H9 (cell line): ENCODE data around the gene ZFP36L1. TPM values are rescaled to one million over a fixed set of nuclear protein-coding genes. Genes with fewer than 3 reads are reported as not detected.

Experiments
- DNase-seq: peaks from one replicate; pipeline ENCODE4 v3.0.0-alpha.2; 2017
- H2AFZ ChIP-seq: one replicate; pipeline ENCODE4 v1.6.1; 2013; ENCODE audit warnings: mild to moderate bottlenecking, low read length, control low read depth, moderate library complexity
- H2AK5ac ChIP-seq: 2 replicates; pipeline ENCODE4 v1.6.1; 2013; ENCODE audit warnings: low read length, control low read depth, mixed read lengths; ENCODE audit not compliant: insufficient read length
- H2BK120ac ChIP-seq: one replicate; pipeline ENCODE4 v1.6.1; 2013; ENCODE audit warnings: low read depth, mild to moderate bottlenecking, low read length, control low read depth, inconsistent platforms; ENCODE audit not compliant: poor library complexity, severe bottlenecking
- H2BK12ac ChIP-seq: 2 replicates; pipeline ENCODE4 v1.6.1; 2013; ENCODE audit warnings: low read length, control low read depth, mixed read lengths, low read depth; ENCODE audit not compliant: insufficient read length
- H2BK15ac ChIP-seq: 2 replicates; pipeline ENCODE4 v1.6.1; 2013; ENCODE audit warnings: low read depth, low read length, control low read depth
- H2BK20ac ChIP-seq: one replicate; pipeline ENCODE4 v1.6.1; 2013; ENCODE audit warnings: low read depth, mild to moderate bottlenecking, low read length, control low read depth, inconsistent platforms; ENCODE audit not compliant: poor library complexity, severe bottlenecking
- H2BK5ac ChIP-seq: 2 replicates; pipeline ENCODE4 v1.6.1; 2013; ENCODE audit warnings: low read length, control low read depth, mixed read lengths; ENCODE audit not compliant: insufficient read length
- H3K14ac ChIP-seq: 2 replicates; pipeline ENCODE4 v1.6.1; 2013; ENCODE audit warnings: low read length, control low read depth; ENCODE audit not compliant: insufficient read depth
- H3K18ac ChIP-seq: 2 replicates; pipeline ENCODE4 v1.6.1; 2013; ENCODE audit warnings: low read depth, mild to moderate bottlenecking, mixed read lengths, low read length, control low read depth; ENCODE audit not compliant: insufficient read length
- H3K23ac ChIP-seq: 2 replicates; pipeline ENCODE4 v1.6.1; 2013; ENCODE audit warnings: low read length, control low read depth, mixed read lengths, low read depth; ENCODE audit not compliant: insufficient read length
- H3K23me2 ChIP-seq: 2 replicates; pipeline ENCODE4 v1.6.1; 2013; ENCODE audit warnings: low read depth, mild to moderate bottlenecking, mixed read lengths, low read length, control low read depth; ENCODE audit not compliant: insufficient read length, poor library complexity, severe bottlenecking
- H3K27ac ChIP-seq: 2 replicates; pipeline ENCODE4 v1.5.1; 2013; ENCODE audit warnings: low read length, control low read depth, mixed read lengths, low read depth; ENCODE audit not compliant: insufficient read length
- H3K27me3 ChIP-seq: 2 replicates; pipeline ENCODE4 v1.6.1; 2013; ENCODE audit warnings: low read length, control low read depth, inconsistent platforms; ENCODE audit not compliant: insufficient read depth
- H3K4ac ChIP-seq: 2 replicates; pipeline ENCODE4 v1.6.1; 2013; ENCODE audit warnings: low read depth, mild to moderate bottlenecking, control low read depth, inconsistent platforms, low read length, moderate library complexity
- H3K4me1 ChIP-seq: 2 replicates; pipeline ENCODE4 v1.6.1; 2013; ENCODE audit warnings: low read length, control low read depth, inconsistent platforms; ENCODE audit not compliant: insufficient read depth
- H3K4me2 ChIP-seq: 2 replicates; pipeline ENCODE4 v1.6.1; 2013; ENCODE audit warnings: low read length, control low read depth, mixed read lengths; ENCODE audit not compliant: insufficient read length, insufficient read depth
- H3K56ac ChIP-seq: 2 replicates; pipeline ENCODE4 v1.6.1; 2013; ENCODE audit warnings: low read depth, mild to moderate bottlenecking, mixed read lengths, low read length, control low read depth; ENCODE audit not compliant: insufficient read length
- H3K79me1 ChIP-seq: 2 replicates; pipeline ENCODE4 v1.6.1; 2013; ENCODE audit warnings: low read depth, mild to moderate bottlenecking, moderate library complexity, low read length, control low read depth, inconsistent platforms; ENCODE audit not compliant: insufficient read depth, poor library complexity, severe bottlenecking
- H3K79me2 ChIP-seq: 2 replicates; pipeline ENCODE4 v1.6.1; 2013; ENCODE audit warnings: low read length, control low read depth, inconsistent platforms; ENCODE audit not compliant: insufficient read depth
- H3K9ac ChIP-seq: 2 replicates; pipeline ENCODE4 v1.6.1; 2013; ENCODE audit warnings: low read length, control low read depth, mixed read lengths; ENCODE audit not compliant: insufficient read length; ENCODE audit errors: extremely low read depth
- H3K9me3 ChIP-seq: one replicate; pipeline ENCODE4 v1.6.1; 2013; ENCODE audit warnings: low read depth, low read length, inconsistent platforms; ENCODE audit not compliant: control insufficient read depth
- H3T11ph ChIP-seq: one replicate; pipeline ENCODE4 v1.6.1; 2013; ENCODE audit warnings: mild to moderate bottlenecking, low read length, control low read depth, inconsistent platforms
- H4K20me1 ChIP-seq: one replicate; pipeline ENCODE4 v1.6.1; 2013; ENCODE audit not compliant: control insufficient read depth, insufficient read length, insufficient read depth
- H4K5ac ChIP-seq: 2 replicates; pipeline ENCODE4 v1.6.1; 2013; ENCODE audit warnings: low read depth, mild to moderate bottlenecking, mixed read lengths, low read length, control low read depth; ENCODE audit not compliant: insufficient read length
- H4K8ac ChIP-seq: replicated peaks from 2 replicates; pipeline ENCODE4 v1.6.1; 2013; ENCODE audit warnings: low read length, control low read depth, mixed read lengths, low read depth; ENCODE audit not compliant: insufficient read length
- H4K91ac ChIP-seq: 2 replicates; pipeline ENCODE4 v1.6.1; 2013; ENCODE audit warnings: low read depth, mild to moderate bottlenecking, moderate library complexity, mixed read lengths, low read length, control low read depth; ENCODE audit not compliant: insufficient read length
- H3K27ac Mint-ChIP-seq, 3 experiments: 2 replicates in 2 of 3; 3 replicates in 1 of 3; pipeline ENCODE4 v1.8.0; 2020 to 2021; ENCODE audit warnings: mixed read lengths in 3 of 3, mild to moderate bottlenecking in 1 of 3, moderate library complexity in 1 of 3
- H3K27me3 Mint-ChIP-seq: 2 replicates; pipeline ENCODE4 v1.8.0; 2021; ENCODE audit warnings: low read depth, mild to moderate bottlenecking, moderate library complexity, mixed read lengths
- H3K36me3 Mint-ChIP-seq, 3 experiments: 2 replicates in 2 of 3; 3 replicates in 1 of 3; pipeline ENCODE4 v1.8.0; 2020 to 2021; ENCODE audit warnings: low read depth in 3 of 3, mixed read lengths in 3 of 3; ENCODE audit not compliant: insufficient read depth in 1 of 3
- H3K4me1 Mint-ChIP-seq, 2 experiments: 2 replicates each; pipeline ENCODE4 v1.8.0; 2020; ENCODE audit warnings: mixed read lengths in 2 of 2
- H3K4me3 Mint-ChIP-seq, 2 experiments: 2 replicates in 1 of 2; 3 replicates in 1 of 2; pipeline ENCODE4 v1.8.0; 2020 to 2021; ENCODE audit warnings: mild to moderate bottlenecking in 2 of 2, mixed read lengths in 2 of 2, moderate library complexity in 1 of 2
- H3K9me3 Mint-ChIP-seq, 2 experiments: 2 replicates in 1 of 2; 3 replicates in 1 of 2; pipeline ENCODE4 v1.8.0; 2020; ENCODE audit warnings: mild to moderate bottlenecking in 2 of 2, mixed read lengths in 2 of 2, moderate library complexity in 1 of 2
- CTCF ChIP-seq: fragments of 200-600 bp; sonication (generic); conservative IDR thresholded peaks from 3 replicates; pipeline ENCODE4 v1.8.0; 2021; ENCODE audit warnings: antibody characterized with exemption, mild to moderate bottlenecking
- WGBS: extraction: QIAGEN DNeasy Blood & Tissue Kit; methylation state at CpG from one replicate; pipeline ENCODE4 v1.1.7; 2013; ENCODE audit warnings: missing lambda C conversion rate, low lambda C conversion rate, mixed read lengths; ENCODE audit not compliant: insufficient read length; ENCODE audit errors: extremely low coverage; 5-methylcytosine and 5-hydroxymethylcytosine counted together
- total RNA-seq: library from RNA; stranded (reverse); gene quantifications from 2 replicates; pipeline ENCODE4 v1.2.1, GENCODE V29; 2021

The ZFP36L1 gene
- total RNA-seq, 1 experiment from 2014 or later: 109 TPM

- H3K79me1 ChIP-seq: no peaks in the 10 kb centered on the region
- WGBS: no CpG with 5 or more reads among the region's 8 CpGs
- H2BK5ac ChIP-seq: no peak overlapping the region
- no peaks in the 10 kb centered on the region for H3K9me3 ChIP-seq
- H2AFZ ChIP-seq: no peak overlapping the region
- no peak overlapping the region for H4K5ac ChIP-seq
- no peaks in the 10 kb centered on the region for H4K20me1 ChIP-seq
- no peak overlapping the region for H2AK5ac ChIP-seq
- H3K36me3 Mint-ChIP-seq: no peaks in the 10 kb centered on the region
- H2BK20ac ChIP-seq: no peak overlapping the region
- H3K27me3 ChIP-seq: no peaks in the 10 kb centered on the region
- no peak overlapping the region for H2BK15ac ChIP-seq
- no peak overlapping the region for H3K18ac ChIP-seq
- no peak overlapping the region for H3K27ac ChIP-seq
- H4K8ac ChIP-seq: no peak overlapping the region
- H4K91ac ChIP-seq: no peak overlapping the region
- peaks cover 2% of the 10 kb centered on the region; the same call in 1 of the 2 replicates for H3K4me1 ChIP-seq
- H3T11ph ChIP-seq: no peak overlapping the region
- H3K9ac ChIP-seq: no peak overlapping the region
- no peaks in the 10 kb centered on the region for H3K79me2 ChIP-seq
- H3K4me3 Mint-ChIP-seq: no peak overlapping the region
- no peak overlapping the region for H3K27ac Mint-ChIP-seq
- no peaks in the 10 kb centered on the region; a peak in 1 of 5 replicates for H3K9me3 Mint-ChIP-seq
- H3K56ac ChIP-seq: no peak overlapping the region
- no peak overlapping the region; the same call in 1 of the 2 replicates for H3K4ac ChIP-seq
- H3K23me2 ChIP-seq: no peaks in the 10 kb centered on the region
- H2BK12ac ChIP-seq: no peak overlapping the region
- no peak overlapping the region for H3K23ac ChIP-seq
- H3K14ac ChIP-seq: no peak overlapping the region
- peaks cover 2% of the 10 kb centered on the region for H3K27me3 Mint-ChIP-seq
- H2BK120ac ChIP-seq: no peak overlapping the region
- no peak for TF ChIP-seq CTCF
- DNase-seq: no peak
- H3K4me1 Mint-ChIP-seq: peaks cover 20 to 21% of the 10 kb centered on the region in 2 experiments
- no peak overlapping the region for H3K4me2 ChIP-seq
Measured at GRCh38 chr14:68823434-68824206, 30.8 kb upstream of the ZFP36L1 start.
